Mammary epithelial cell (primary cell): ENCODE data around the gene MAST4.

Source experiments
- EZH2 ChIP-seq: IDR thresholded peaks from 2 replicates; pipeline ENCODE4 v1.6.1; 2012; ENCODE audit warnings: low read length, inconsistent platforms, borderline replicate concordance
- TF ChIP-seq, protein P1 (sequence below), 2 donors: IDR thresholded peaks in 1 of 2; conservative IDR thresholded peaks in 1 of 2; 2 replicates each; pipeline ENCODE4 v1.5.1; 2011 to 2012; ENCODE audit warnings: inconsistent platforms in 2 of 2, low read length in 2 of 2, mild to moderate bottlenecking in 2 of 2, control low read depth in 1 of 2, low read depth in 1 of 2; ENCODE audit not compliant: insufficient read depth in 1 of 2; ENCODE audit errors: extremely low read depth in 1 of 2

DNA sequence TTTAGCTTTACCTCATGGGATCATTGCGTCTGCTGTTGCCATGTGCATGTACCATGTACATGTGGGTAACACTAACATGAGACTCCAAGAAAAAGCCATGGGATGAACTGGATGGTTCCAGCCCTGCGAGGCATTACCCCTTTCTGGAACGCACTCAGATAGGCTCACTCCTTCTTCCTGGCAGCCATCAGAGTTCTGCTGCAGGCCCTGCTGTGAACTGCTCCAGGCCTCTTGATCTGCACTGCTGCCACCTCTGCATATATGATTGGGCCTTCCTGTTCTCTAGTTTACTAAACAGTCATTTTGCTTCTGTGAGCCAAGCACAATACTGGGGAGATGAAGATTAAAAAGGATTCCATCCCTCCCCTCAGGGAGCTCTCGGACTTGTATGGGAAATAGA lies 379.9 kb downstream of the MAST4 start:
- TF ChIP-seq, protein P1, sequence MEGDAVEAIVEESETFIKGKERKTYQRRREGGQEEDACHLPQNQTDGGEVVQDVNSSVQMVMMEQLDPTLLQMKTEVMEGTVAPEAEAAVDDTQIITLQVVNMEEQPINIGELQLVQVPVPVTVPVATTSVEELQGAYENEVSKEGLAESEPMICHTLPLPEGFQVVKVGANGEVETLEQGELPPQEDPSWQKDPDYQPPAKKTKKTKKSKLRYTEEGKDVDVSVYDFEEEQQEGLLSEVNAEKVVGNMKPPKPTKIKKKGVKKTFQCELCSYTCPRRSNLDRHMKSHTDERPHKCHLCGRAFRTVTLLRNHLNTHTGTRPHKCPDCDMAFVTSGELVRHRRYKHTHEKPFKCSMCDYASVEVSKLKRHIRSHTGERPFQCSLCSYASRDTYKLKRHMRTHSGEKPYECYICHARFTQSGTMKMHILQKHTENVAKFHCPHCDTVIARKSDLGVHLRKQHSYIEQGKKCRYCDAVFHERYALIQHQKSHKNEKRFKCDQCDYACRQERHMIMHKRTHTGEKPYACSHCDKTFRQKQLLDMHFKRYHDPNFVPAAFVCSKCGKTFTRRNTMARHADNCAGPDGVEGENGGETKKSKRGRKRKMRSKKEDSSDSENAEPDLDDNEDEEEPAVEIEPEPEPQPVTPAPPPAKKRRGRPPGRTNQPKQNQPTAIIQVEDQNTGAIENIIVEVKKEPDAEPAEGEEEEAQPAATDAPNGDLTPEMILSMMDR (conservative IDR thresholded peaks at IDR 0.05 in 1 of 2, IDR thresholded peaks at IDR 0.05 in 1 of 2; ENCODE audit: extremely low read depth in 1 of 2, insufficient read depth in 1 of 2, low read depth in 1 of 2, low read length in 2 of 2) = no peak
- TF ChIP-seq EZH2 = no peak
